SK-N-SH (cell line): ENCODE results near the gene MANF. TPM values are rescaled to one million over a fixed set of nuclear protein-coding genes. Genes with fewer than 3 reads are reported as not detected.

Source experiments
- CTCF ChIA-PET: fragments of 300-600, 350-600 bp; formaldehyde crosslinking; extraction: SDS; loops from one replicate; lab custom pipeline; 2021; lab: Yijun Ruan, JAX
- POLR2A ChIA-PET: fragments of 350-600 bp; sonication (Branson Sonifier 250); formaldehyde crosslinking; extraction: SDS; loops from one replicate; lab custom pipeline; 2020; ENCODE audit warnings: antibody characterized with exemption, inconsistent platforms; lab: Yijun Ruan, JAX
- DNase-seq: peaks from one replicate; pipeline ENCODE4 v3.0.0; 2012
- H2AFZ ChIP-seq: fragments of 200-600 bp; sonication (generic); 2 replicates; pipeline ENCODE4 v1.8.1; 2016; ENCODE audit warnings: antibody characterized with exemption, mild to moderate bottlenecking, low read depth
- H3F3A ChIP-seq: fragments of 200-600 bp; sonication (generic); replicated peaks from 2 replicates; pipeline ENCODE3; 2016; ENCODE audit warnings: antibody characterized with exemption, mild to moderate bottlenecking; ENCODE audit not compliant: insufficient read depth
- H3K27ac ChIP-seq, 2 experiments: fragments of 200-500 bp in 1 of 2; fragments of 200-600 bp in 1 of 2; sonication (Bioruptor generic) in 1 of 2; sonication (generic), shearing (Covaris generic) in 1 of 2; 2 replicates each; pipeline versions ENCODE4 v1.5.1 to v1.6.1; 2014 to 2016; ENCODE audit warnings: low read depth in 2 of 2, inconsistent platforms in 1 of 2, low read length in 1 of 2, mild to moderate bottlenecking in 1 of 2, mixed read lengths in 1 of 2
- H3K27me3 ChIP-seq: fragments of 200-600 bp; sonication (generic), shearing (Covaris generic); 2 replicates; pipeline ENCODE4 v1.6.1; 2016; ENCODE audit warnings: mixed run types; ENCODE audit not compliant: insufficient read depth
- H3K36me3 ChIP-seq, 2 experiments: fragments of 200-500 bp in 1 of 2; fragments of 200-600 bp in 1 of 2; sonication (Bioruptor generic) in 1 of 2; sonication (generic) in 1 of 2; replicated peaks in 1 of 2; 2 replicates each; pipeline versions ENCODE3 to v1.5.1; 2014 to 2016; ENCODE audit warnings: low read length in 1 of 2, mild to moderate bottlenecking in 1 of 2; ENCODE audit not compliant: insufficient read depth in 2 of 2, control insufficient read depth in 1 of 2
- H3K4me1 ChIP-seq, 2 experiments: fragments of 200-500 bp in 1 of 2; fragments of 200-600 bp in 1 of 2; sonication (Bioruptor generic) in 1 of 2; sonication (generic), shearing (Covaris generic) in 1 of 2; 2 replicates each; pipeline versions ENCODE4 v1.5.1 to v1.6.1; 2014 to 2016; ENCODE audit warnings: low read depth in 1 of 2, low read length in 1 of 2, mixed run types in 1 of 2; ENCODE audit not compliant: insufficient read depth in 2 of 2, control insufficient read depth in 1 of 2
- H3K4me2 ChIP-seq: fragments of 200-600 bp; sonication (generic), shearing (Covaris generic); 2 replicates; pipeline ENCODE4 v1.6.1; 2017; ENCODE audit warnings: mixed run types
- H3K4me3 ChIP-seq, 2 experiments: fragments of 200-500 bp in 1 of 2; fragments of 200-600 bp in 1 of 2; sonication (Bioruptor generic) in 1 of 2; sonication (generic), shearing (Covaris generic) in 1 of 2; 2 replicates each; pipeline versions ENCODE4 v1.5.1 to v1.8.1; 2014 to 2016; ENCODE audit warnings: low read depth in 2 of 2, inconsistent platforms in 1 of 2, low read length in 1 of 2, mild to moderate bottlenecking in 1 of 2, mixed read lengths in 1 of 2, moderate library complexity in 1 of 2
- H3K79me2 ChIP-seq: fragments of 200-600 bp; sonication (generic); 2 replicates; pipeline ENCODE4 v1.8.1; 2017; ENCODE audit warnings: mild to moderate bottlenecking; ENCODE audit not compliant: insufficient read depth
- H3K9ac ChIP-seq: fragments of 200-600 bp; sonication (generic); 2 replicates; pipeline ENCODE4 v1.6.1; 2017; ENCODE audit warnings: mixed run types
- H3K9me2 ChIP-seq: fragments of 200-600 bp; sonication (generic); 2 replicates; pipeline ENCODE4 v1.6.1; 2017; ENCODE audit warnings: mixed run types
- H3K9me3 ChIP-seq: fragments of 200-600 bp; sonication (generic); 2 replicates; pipeline ENCODE4 v1.6.1; 2017; ENCODE audit warnings: mixed run types, mild to moderate bottlenecking, moderate library complexity
- H4K20me1 ChIP-seq: fragments of 200-600 bp; sonication (generic); 2 replicates; pipeline ENCODE4 v1.6.1; 2017; ENCODE audit warnings: mild to moderate bottlenecking, mixed run types; ENCODE audit not compliant: insufficient read depth
- CTCF ChIP-seq: fragments of 200-600 bp; sonication (generic); IDR thresholded peaks from 2 replicates; pipeline ENCODE4 v1.6.1; 2017; ENCODE audit warnings: antibody characterized with exemption, mild to moderate bottlenecking, moderate library complexity
- ELF1 ChIP-seq: IDR thresholded peaks from 2 replicates; pipeline ENCODE4 v1.4.0; 2012
- GABPA ChIP-seq: IDR thresholded peaks from 2 replicates; pipeline ENCODE4 v1.4.0; 2012; ENCODE audit warnings: low read depth, mild to moderate bottlenecking
- MEF2A ChIP-seq: IDR thresholded peaks from 2 replicates; pipeline ENCODE4 v1.4.0; 2012; ENCODE audit warnings: low read depth, borderline replicate concordance
- MXI1 ChIP-seq: IDR thresholded peaks from 2 replicates; pipeline ENCODE4 v1.6.1; 2012; ENCODE audit warnings: mild to moderate bottlenecking, low read depth, low read length, improper control_type of control experiment
- RAD21 ChIP-seq: IDR thresholded peaks from 2 replicates; pipeline ENCODE4 v1.6.1; 2012; ENCODE audit warnings: mild to moderate bottlenecking, low read length
- RXRA ChIP-seq: IDR thresholded peaks from 2 replicates; pipeline ENCODE4 v1.4.0; 2012; ENCODE audit warnings: low read depth, mild to moderate bottlenecking, borderline replicate concordance
- TEAD4 ChIP-seq: IDR thresholded peaks from 2 replicates; pipeline ENCODE4 v1.4.0; 2012; ENCODE audit warnings: mild to moderate bottlenecking, borderline replicate concordance; ENCODE audit not compliant: insufficient read depth
- YY1 ChIP-seq: IDR thresholded peaks from 2 replicates; pipeline ENCODE4 v1.4.0; 2012; ENCODE audit warnings: low read depth, mild to moderate bottlenecking
- ZBTB33 ChIP-seq: IDR thresholded peaks from 2 replicates; pipeline ENCODE4 v1.4.0; 2012; ENCODE audit warnings: low read depth, borderline replicate concordance
- WGBS: methylation state at CpG from one replicate; pipeline ENCODE4 v1.1.6; 2017; ENCODE audit warnings: low lambda C conversion rate; 5-methylcytosine and 5-hydroxymethylcytosine counted together
- polyA plus RNA-seq, 3 experiments: library from polyadenylated mRNA; depleted of rRNA; stranded (reverse); fragments of >200 nt; gene quantifications; 2 replicates each; pipeline ENCODE4 v1.2.3, GENCODE V29; 2012

Gene MANF
- polyA plus RNA-seq, 1 of the 3 experiments (the other 2 are of a cell fraction): 121 TPM

- Histone ChIP-seq H2AFZ (no peak overlapping the region), H4K20me1 (peaks cover 8% of the 10 kb centered on the region; the same call in 1 of the 2 replicates), H3K36me3 (peaks cover 19 to 21% of the 10 kb centered on the region in 2 experiments), H3K9me3 (no peaks in the 10 kb centered on the region), H3K9ac (no peak overlapping the region), H3K27me3 (no peaks in the 10 kb centered on the region), H3K4me3 (no peak overlapping the region), H3F3A (peaks cover 5% of the 10 kb centered on the region), H3K79me2 (no peaks in the 10 kb centered on the region; the same call in 1 of the 2 replicates), H3K4me1 (no peaks in the 10 kb centered on the region), H3K4me2 (no peak overlapping the region), H3K27ac (no peak overlapping the region)
- CTCF ChIA-PET: interaction anchor here (0.6 to 2.1 kb wide), 20 partner anchors 9 to 1334 kb away, joined by 3 to 17 read pairs (median 5); no protein-coding TSS in a partner anchor
- POLR2A ChIA-PET: no interaction called here
- DNase-seq: peak; percentile 52
- TF ChIP-seq YY1: no peak
- no peak for TF ChIP-seq GABPA
- peak; percentile 77 for TF ChIP-seq CTCF
- peak; percentile 47 for TF ChIP-seq RAD21
- TF ChIP-seq, all 33 proteins: peak for 2
- H3K9me2 ChIP-seq: no peaks in the 10 kb centered on the region
Measured at GRCh38 chr3:51434746-51435327, 49.7 kb downstream of the MANF start.

- Histone ChIP-seq H3K4me2 (no peak overlapping the region), H2AFZ (no peak overlapping the region), H3K9me3 (no peaks in the 10 kb centered on the region), H3K4me1 (no peaks in the 10 kb centered on the region), H3K27me3 (no peaks in the 10 kb centered on the region), H4K20me1 (peaks cover 8% of the 10 kb centered on the region; the same call in 1 of the 2 replicates), H3K27ac (no peak overlapping the region), H3K79me2 (no peaks in the 10 kb centered on the region; the same call in 1 of the 2 replicates), H3K36me3 (peaks cover 25 to 40% of the 10 kb centered on the region in 2 experiments), H3F3A (peaks cover 5% of the 10 kb centered on the region), H3K4me3 (no peak overlapping the region), H3K9ac (no peak overlapping the region), H3K9me2 (no peaks in the 10 kb centered on the region)
- WGBS: 97% methylated on average over 8 of the region's 8 CpGs
- TF ChIP-seq TEAD4 (no peak), MEF2A (no peak), ELF1 (no peak), RXRA (no peak), ZBTB33 (no peak), MXI1 (no peak)
- no peak for DNase-seq
- CTCF ChIA-PET: no interaction called here
- POLR2A ChIA-PET: no interaction called here
Measured at GRCh38 chr3:51436998-51437639, 52.0 kb downstream of the MANF start.

Other genes starting within 250 kb of the MANF start
- 11.3 and 17.0 TPM in 2 replicates for gene RBM15B, start 6.0 kb downstream of the MANF start, polyA plus RNA-seq (2012; rRNA removed)
- gene DCAF1, start 114.7 kb downstream of the MANF start, polyA plus RNA-seq (2012; rRNA removed): 9.7 and 12.1 TPM in 2 replicates
- gene RAD54L2, start 153.4 kb downstream of the MANF start, polyA plus RNA-seq (2012; rRNA removed): 3.6 and 4.1 TPM in 2 replicates